Measurements from ENCODE around the gene ARAP3. TPM values are rescaled to one million over a fixed set of nuclear protein-coding genes. Genes with fewer than 3 reads are reported as not detected.
"Not testable (repeated sequence)": the region's sequence is repeated elsewhere in the genome, so short reads cannot be mapped to it uniquely, and the experiment has no call there.

ARAP3 gene
- total RNA-seq, 1 donor = 0.27 TPM

DNA sequence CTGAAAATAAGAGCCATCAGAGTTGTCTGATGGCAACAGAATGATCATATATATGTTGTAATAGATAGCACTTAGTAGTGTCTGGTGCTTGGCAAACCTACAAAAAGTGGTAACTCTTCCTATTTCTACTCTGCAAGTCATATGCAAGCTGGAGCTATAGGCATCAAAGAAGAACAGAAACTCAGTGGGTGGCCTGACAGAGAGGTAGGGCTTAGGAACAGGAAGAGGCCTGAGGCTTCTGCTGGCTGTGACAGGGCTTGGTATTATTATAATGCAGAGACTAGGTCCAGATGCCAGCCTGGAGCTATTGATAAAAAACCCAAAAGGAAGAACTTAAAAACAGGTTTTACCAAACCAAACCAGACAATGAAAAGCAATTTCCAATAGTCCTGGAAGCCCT is 58.8 kb downstream of the ARAP3 start:
- DNase-seq (ENCODE audit: low read depth in 2 of 3, low spot score in 2 of 3) = no peak

DNA sequence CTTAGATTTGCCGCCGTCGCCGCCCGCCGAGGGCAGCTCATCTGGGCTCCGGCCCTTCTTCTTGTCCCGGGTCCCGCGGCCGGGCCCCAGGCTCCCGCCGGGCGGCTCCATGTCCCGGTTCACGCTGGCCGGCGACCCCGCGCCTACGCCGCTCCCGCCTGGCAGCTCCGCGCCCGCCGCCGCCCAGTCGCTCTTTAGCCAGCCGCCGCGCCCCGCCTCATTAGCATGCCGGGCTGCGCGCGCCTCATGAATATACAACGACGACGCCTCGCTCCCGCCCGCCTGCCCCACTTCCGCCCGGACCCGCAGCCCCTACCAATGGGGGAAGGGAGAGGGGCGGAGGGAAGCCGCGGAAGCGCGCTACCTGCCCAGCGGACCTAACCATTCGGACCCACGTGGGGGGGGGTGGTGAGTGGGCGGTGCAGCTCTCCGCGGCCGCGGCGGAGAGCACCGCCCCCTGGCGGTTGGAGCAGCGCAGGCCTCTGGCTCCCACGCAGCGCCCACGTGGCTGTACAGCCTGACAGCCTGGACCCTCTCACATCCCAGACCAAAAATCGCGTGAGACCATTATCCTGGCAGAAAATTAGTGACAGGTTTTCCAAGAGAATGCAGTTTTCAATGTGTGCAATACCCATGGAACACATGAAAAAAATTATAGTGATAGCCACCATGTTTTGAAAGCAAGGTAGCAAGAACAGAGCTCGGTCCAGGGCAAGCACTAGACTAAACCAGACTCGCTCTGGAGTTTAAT is 63.1 kb downstream of the ARAP3 start, which contains the start of gene DIAPH1:
Gene DIAPH1 (minus strand): TSS at position 197 of the 751 bp plus-strand sequence. CDS start 86 bp downstream, at position 111.
- DNase-seq (ENCODE audit: low read depth in 2 of 3, low spot score in 2 of 3) = peak; percentile 95 to 98 (median 98)

DNA sequence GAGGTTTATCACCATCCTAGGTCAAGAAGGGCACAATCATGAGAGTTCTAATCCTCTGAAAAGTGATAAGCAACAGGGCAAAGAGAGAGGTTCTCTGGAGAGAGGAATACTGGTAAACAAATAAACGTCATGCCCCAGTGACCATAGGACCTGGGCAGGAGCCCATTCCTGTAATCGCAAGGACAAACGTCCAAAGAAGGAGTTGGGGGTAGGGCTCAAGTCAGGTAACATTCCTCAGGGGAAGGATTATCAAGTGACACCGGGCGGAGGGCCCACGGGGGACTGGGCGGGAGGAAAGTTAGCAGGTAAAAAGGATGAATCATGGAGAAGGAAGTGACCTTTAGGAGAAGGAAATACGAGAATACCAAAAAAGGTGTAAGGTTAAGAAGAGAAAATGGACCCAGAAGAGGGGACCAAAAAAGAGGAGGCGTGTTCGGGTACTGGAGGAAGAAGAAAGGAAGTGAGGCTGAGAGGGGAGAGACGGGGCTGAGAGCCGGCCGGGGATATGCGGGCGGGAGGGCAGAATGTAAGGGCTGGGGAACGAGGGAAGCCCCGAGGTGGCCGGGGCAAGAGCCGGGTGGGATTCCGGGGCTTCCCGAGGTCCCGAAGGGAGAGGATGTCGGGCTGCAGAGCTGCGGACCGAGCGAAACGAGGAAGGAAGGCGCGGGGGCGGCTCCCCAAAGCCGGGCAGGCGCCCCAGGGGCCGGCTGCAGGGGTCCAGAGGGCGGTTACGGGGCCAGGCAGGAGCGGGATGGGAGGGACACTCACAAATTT is 63.8 kb downstream of the ARAP3 start:
- peak; percentile 23 to 65 (median 48) for DNase-seq (ENCODE audit: low read depth in 2 of 3, low spot score in 2 of 3)

DNA sequence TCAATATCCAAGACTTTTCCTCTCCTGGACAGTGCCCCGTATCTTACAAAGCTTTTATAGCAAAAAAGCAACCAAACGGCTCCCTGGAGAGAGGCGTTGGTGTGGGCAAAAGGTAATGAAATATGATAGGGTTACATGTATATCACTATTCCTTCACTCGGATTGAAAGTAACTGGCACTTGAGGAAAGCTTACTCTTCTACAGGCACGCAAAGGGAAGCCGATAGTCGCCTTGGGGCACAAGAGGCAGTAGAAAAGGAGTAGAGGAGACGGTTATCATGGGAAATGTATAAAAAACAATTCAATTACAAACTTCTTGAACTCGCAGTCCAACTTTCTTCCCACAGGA is 64.4 kb downstream of the ARAP3 start:
- no peak for DNase-seq (ENCODE audit: low read depth in 2 of 3, low spot score in 2 of 3)

DNA sequence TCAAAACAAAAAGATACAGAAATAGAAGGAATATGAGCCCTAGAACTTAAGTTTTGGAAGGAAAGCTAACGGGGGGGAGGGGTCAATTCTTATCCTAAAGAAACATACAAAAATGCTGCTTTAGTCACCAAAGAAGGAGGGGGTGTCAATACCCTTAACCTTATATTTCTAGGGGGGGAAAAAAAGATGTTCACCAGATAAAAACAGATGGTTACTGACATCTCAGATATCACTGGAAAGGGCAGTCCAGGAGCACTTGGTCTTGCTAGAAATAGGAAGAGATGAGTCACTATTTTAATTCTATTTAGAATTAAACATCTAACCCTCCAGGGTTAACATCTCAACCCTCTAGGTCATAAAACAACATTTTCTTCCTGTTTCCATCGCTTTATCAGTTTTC is 64.9 kb downstream of the ARAP3 start:
- peak in 1 of 3 donors; percentile 21 for DNase-seq (ENCODE audit: low read depth in 2 of 3, low spot score in 2 of 3)

DNA sequence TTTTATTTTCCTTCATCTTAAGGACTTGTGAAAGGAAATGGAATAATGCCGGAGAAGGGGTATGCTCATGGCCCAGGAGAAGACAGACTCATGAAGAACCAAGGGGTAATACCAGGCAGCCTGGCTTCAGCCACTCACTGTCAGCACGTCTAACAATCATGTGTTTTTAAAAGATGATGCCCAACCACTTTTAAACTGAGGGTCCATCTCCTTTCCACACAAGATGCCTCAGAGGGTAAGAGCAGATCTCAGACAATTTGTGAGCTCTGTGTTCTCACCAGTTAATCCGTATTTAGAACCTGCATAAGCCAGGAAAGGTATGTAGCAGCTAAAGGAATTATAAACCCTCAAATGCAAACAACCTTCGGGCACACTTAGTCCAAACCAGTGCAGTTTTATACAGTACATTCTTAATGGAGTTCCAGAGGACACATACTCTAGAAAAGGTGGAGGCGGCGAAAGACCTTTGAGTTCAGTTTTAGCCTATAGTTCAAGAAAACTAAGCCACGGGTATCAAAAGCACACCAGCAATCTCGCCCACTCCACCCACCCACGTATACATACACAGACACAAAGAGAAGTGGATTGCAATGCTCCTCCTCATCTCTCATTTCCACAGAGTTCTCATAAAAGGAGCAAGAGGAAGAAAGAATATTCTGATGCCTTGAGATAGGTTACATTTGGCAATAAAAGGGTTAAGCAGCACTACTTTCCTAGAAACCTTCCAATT is 65.9 kb downstream of the ARAP3 start:
- DNase-seq (ENCODE audit: low read depth in 2 of 3, low spot score in 2 of 3) = no peak

DNA sequence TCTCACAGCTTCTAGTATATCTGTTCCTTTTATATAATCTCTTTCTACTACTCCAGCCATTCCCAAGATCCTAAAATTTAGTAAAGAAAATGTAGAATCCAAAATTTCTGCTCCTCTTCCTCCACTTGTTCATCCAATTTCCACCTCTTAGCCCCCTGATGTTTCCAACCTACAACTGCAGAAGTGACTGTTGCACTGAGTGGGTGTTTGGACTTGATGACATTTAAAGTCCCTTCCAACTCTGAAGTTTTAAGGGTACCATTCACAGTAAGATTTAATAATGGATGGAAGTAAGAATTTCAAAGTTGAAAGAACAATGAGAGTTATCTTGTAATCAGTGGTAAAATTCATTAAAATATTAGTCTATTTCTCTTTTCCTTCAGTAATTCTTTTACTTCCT is 68.7 kb downstream of the ARAP3 start:
- DNase-seq (ENCODE audit: low read depth in 2 of 3, low spot score in 2 of 3) = no peak

DNA sequence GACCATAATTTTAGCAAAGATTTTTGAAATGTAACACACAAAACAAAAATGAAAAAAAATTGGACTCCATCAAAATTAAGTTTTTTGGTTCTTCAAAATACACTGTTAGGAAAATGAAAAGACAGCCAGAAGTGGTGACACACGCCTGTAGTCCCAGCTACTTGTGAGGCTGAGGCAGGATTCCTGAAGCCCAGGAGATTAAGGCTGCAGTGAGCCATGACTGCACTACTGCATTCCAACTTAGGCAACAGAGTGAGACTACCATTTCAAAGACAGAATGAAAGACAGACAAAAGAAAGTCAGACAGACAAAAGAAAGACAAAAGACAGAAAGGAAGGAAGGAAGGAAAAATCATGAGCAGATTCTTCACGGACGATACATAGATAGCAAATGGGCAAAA is 70.7 kb downstream of the ARAP3 start:
- DNase-seq (ENCODE audit: low read depth in 2 of 3, low spot score in 2 of 3) = no peak

DNA sequence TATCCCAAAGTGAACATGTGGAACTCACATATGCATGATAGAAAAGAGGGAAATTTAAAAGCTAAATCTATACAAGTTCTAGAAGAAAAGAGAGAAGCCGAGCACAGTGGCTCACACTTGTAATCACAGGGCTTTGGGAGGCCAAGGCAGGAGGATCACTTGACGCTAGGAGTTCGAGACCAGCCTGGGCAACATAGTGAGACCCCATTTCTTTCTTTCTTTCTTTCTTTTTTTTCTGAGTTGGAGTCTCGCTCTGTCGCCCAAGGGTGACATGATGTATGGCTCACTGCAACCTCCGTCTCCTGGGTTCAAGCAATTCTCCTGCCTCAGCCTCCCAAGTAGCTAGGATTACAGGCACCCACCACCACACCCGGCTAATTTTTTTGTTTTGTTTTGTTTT is 72.1 kb downstream of the ARAP3 start:
- not testable (repeated sequence) for DNase-seq (ENCODE audit: low read depth in 2 of 3, low spot score in 2 of 3)

DNA sequence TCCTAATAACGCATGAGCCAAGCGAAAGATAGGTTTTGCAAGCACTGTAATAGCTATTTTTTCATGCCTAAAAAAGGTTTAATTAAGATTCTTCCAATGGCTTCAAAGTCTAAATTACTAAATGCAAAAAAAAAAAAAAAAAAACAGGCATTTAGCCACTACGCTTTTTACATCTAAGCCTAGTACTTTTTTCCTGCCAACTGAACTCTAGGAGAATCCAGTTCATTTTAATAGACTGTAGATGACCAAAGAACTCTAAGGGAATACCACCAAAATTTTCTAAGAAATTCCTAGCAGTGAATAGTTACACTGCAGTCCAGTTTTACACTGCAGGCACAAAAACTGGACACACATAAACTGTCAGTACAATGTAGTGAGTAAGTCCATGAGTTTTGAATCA is 73.0 kb downstream of the ARAP3 start:
- DNase-seq (ENCODE audit: low read depth in 2 of 3, low spot score in 2 of 3) = no peak

DNA sequence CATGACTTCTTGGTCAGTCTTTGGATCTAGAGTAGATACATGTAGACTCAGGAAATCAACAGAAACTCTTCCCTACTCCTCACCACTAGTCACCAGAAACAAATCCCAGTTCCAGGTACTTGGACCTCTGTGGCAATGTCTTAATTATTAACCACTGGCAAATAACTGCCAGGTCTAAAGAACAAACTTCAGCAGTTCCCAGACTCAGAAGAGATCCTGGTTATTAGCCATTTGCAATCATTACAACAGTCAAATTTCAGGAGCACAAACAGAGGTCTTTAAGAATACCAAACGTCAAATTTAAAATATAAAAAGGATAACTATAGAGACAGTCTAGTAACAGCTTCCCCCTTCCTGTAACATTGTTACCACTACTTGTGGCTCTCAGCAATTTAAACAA is 73.5 kb downstream of the ARAP3 start:
- no peak for DNase-seq (ENCODE audit: low read depth in 2 of 3, low spot score in 2 of 3)

DNA sequence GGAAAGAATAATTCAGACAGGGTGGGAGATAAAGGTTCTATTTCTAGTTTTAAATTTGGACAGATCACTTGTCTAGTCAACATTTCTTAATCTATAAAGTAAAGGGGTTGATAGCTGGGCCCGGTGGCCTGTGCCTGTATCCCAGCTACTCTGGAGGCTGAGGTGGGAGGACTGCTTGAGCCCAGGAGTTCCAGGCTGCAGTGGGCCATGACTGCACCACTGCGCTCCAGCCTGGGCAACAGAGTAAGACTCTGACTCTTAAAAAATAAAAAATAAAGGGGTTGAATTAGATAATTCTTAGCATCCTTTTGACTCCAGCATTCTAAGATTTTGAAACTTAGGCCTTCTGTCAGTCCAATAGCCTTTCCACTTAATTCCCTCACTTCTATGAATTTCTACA is 74.0 kb downstream of the ARAP3 start:
- DNase-seq (ENCODE audit: low read depth in 2 of 3, low spot score in 2 of 3) = no peak

DNA sequence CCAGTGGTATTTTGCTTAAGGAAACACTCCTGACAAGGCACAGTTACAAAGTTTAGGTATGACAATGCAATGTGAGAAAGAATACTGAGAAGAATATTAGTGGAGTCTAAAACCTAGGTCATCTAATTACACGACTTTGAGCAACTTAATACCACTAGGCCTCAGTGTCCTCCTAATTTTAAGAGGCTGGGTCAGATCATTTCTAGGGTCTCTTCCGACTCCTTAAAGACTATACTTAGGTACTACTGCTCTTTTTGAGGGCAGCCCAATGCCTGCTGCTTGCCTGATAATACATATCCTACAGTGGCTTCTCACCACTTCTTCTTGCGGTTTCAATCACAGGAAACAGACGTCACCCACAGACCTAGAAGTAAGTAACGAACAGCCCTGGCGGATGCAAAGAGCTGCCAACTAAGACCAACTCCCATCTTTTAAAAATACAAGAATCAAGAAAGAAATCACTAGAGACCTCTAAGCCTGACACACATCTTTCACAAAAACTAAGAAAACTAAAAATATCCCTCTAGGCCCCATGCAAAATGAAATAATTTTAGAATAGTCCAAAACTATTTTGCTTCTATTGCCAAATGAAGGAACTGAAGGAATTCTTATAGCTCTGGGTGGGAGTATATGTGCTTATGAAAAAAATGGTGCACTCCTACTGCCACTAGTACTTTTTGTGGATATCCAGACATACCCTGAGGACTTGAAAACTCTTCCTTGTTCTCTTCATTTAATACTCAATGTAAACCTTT is 76.3 kb downstream of the ARAP3 start:
- peak; percentile 58 to 97 (median 94) for DNase-seq (ENCODE audit: low read depth in 2 of 3, low spot score in 2 of 3)

DNA sequence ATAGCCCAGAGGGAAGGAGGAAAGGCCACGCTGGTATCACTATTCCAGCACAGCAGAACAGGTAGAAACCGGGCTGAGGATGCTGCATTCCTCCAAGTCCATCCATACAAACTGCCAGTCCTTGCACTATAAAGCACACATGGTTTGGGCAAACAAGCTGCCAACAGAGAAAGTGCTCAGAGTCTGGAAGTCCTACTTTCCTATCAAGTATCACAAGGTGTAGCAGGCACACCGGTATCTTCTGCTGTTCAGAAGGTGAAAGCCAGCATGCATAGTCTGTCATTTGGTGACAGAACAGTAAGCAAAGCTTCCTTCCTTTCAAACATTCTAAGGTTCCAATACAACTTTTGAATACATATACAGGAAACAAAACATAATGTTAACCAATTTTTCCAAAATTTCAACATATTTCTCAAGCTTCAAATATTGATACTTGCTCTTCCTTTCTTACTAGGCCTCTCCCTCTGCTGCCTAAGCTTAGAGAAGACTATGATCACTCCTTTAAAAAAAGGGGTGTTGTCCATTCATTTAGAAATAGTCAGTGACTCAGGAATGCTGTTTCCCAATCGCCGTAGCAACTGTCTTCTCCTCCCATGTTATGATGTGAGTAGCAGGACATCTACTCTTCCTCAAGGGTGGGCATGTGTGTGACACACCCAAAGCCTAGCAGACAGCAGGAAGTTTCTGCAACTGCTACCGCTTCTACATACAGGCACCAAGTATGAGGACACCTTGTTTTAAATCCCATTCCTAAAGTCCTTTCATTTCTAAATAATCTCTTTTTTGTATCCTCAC is 77.9 kb downstream of the ARAP3 start:
- no peak for DNase-seq (ENCODE audit: low read depth in 2 of 3, low spot score in 2 of 3)

Other genes starting within 250 kb of the ARAP3 start
- gene PCDHGC3, start 206.3 kb downstream of the ARAP3 start, total RNA-seq = 1.1 TPM
- 0.54 TPM for gene PCDHGC4, start 197.2 kb downstream of the ARAP3 start, total RNA-seq
- gene PCDHGC5, start 193.1 kb downstream of the ARAP3 start, total RNA-seq = 0.27 TPM
- gene DIAPH1, start 63.2 kb downstream of the ARAP3 start, total RNA-seq = 41.5 TPM
- gene HDAC3, start 45.4 kb downstream of the ARAP3 start, total RNA-seq = 49.8 TPM
- 2.4 TPM for gene RELL2, start 45.2 kb downstream of the ARAP3 start, total RNA-seq
- 35.5 TPM for gene FCHSD1, start 30.8 kb downstream of the ARAP3 start, total RNA-seq
- 0.27 TPM for gene PCDH1, start 196.2 kb upstream of the ARAP3 start, total RNA-seq
- 126 TPM for gene DELE1, start 241.6 kb upstream of the ARAP3 start, total RNA-seq